Calu3 (cell line): ENCODE measurements around the gene EPB41L2. TPM values are rescaled to one million over a fixed set of nuclear protein-coding genes. Genes with fewer than 3 reads are reported as not detected.

Experiments used
- BruUV-seq: library from RNA; stranded (reverse); fragments of 400-500 nt; replicated peaks from 2 replicates; lab custom pipeline; 2021; lab: Mats Ljungman, UMichigan
- CTCF ChIA-PET: fragments of 300-600 bp; sonication (Branson Sonifier 250); formaldehyde crosslinking; loops from one replicate; lab custom pipeline; 2022; ENCODE audit warnings: antibody characterized with exemption; lab: Charles Lee
- DNase-seq: peaks from one replicate; pipeline ENCODE4 v3.0.0; 2022
- H3K27ac Mint-ChIP-seq: one replicate; pipeline ENCODE4 v1.8.0; 2022; ENCODE audit warnings: mixed read lengths; ENCODE audit not compliant: unreplicated experiment
- H3K27me3 Mint-ChIP-seq: one replicate; pipeline ENCODE4 v1.8.0; 2022; ENCODE audit warnings: mixed read lengths; ENCODE audit not compliant: unreplicated experiment
- H3K36me3 Mint-ChIP-seq: one replicate; pipeline ENCODE4 v1.8.0; 2022; ENCODE audit warnings: mild to moderate bottlenecking, moderate library complexity, mixed read lengths; ENCODE audit not compliant: insufficient read depth, unreplicated experiment
- H3K4me1 Mint-ChIP-seq: one replicate; pipeline ENCODE4 v1.8.0; 2022; ENCODE audit warnings: mild to moderate bottlenecking, low read depth, mixed read lengths; ENCODE audit not compliant: unreplicated experiment
- H3K4me3 Mint-ChIP-seq: one replicate; pipeline ENCODE4 v1.8.0; 2022; ENCODE audit warnings: mild to moderate bottlenecking, low read depth, moderate library complexity, mixed read lengths; ENCODE audit not compliant: unreplicated experiment
- H3K9me3 Mint-ChIP-seq: one replicate; pipeline ENCODE4 v1.8.0; 2022; ENCODE audit warnings: low read depth, mixed read lengths; ENCODE audit not compliant: unreplicated experiment
- intact Hi-C: fragments of 100-400 bp; cut with micrococcal nuclease; formaldehyde crosslinking; loops from one replicate; pipeline ENCODE4 v1.10.0; 2022; ENCODE audit not compliant: unreplicated experiment
- total RNA-seq: library from RNA; stranded (reverse); gene quantifications from 2 replicates; pipeline ENCODE4 v1.2.3, GENCODE V29; 2022
- TF ChIP-seq, protein P1 (sequence below): fragments of 200-600 bp; IDR thresholded peaks from one replicate; pipeline ENCODE4 v1.8.0; 2022; ENCODE audit warnings: antibody characterized with exemption; ENCODE audit not compliant: unreplicated experiment

The EPB41L2 gene
- total RNA-seq, 1 experiment from 2014 or later: 332 TPM

DNA sequence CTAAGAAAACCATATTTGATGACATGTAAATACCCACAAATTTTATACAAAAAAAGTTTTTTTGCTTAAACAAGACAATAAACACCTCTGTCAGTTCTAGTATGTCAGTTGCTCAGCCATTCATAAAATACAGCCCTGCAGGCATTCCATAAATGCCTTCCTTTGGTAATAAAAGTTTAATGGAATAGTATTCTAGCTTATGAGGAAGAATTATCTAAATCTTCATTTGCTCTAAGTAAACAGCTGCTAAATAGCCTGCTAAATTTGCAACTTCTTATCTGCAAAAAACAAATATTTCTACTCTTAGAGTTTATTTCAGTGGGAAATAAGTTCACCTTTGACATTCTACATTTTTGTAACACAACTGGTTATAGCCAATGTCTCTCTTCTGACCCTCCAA, 127.1 kb downstream of the EPB41L2 start:
- TF ChIP-seq, protein P1, sequence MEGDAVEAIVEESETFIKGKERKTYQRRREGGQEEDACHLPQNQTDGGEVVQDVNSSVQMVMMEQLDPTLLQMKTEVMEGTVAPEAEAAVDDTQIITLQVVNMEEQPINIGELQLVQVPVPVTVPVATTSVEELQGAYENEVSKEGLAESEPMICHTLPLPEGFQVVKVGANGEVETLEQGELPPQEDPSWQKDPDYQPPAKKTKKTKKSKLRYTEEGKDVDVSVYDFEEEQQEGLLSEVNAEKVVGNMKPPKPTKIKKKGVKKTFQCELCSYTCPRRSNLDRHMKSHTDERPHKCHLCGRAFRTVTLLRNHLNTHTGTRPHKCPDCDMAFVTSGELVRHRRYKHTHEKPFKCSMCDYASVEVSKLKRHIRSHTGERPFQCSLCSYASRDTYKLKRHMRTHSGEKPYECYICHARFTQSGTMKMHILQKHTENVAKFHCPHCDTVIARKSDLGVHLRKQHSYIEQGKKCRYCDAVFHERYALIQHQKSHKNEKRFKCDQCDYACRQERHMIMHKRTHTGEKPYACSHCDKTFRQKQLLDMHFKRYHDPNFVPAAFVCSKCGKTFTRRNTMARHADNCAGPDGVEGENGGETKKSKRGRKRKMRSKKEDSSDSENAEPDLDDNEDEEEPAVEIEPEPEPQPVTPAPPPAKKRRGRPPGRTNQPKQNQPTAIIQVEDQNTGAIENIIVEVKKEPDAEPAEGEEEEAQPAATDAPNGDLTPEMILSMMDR: no peak
- no peak for DNase-seq
- no peaks in the 10 kb centered on the region for H3K9me3 Mint-ChIP-seq
- BruUV-seq: no TSS peak
- intact Hi-C loops: loop anchor here (5.0 kb wide), 2 partner anchors 81 to 126 kb away; partner anchors contain the start of gene EPB41L2
- H3K27ac Mint-ChIP-seq: no peak overlapping the region
- CTCF ChIA-PET: no interaction called here
- H3K4me1 Mint-ChIP-seq: peaks cover 68% of the 10 kb centered on the region
- H3K36me3 Mint-ChIP-seq: no peaks in the 10 kb centered on the region
- H3K27me3 Mint-ChIP-seq: no peaks in the 10 kb centered on the region
- H3K4me3 Mint-ChIP-seq: no peak overlapping the region

DNA sequence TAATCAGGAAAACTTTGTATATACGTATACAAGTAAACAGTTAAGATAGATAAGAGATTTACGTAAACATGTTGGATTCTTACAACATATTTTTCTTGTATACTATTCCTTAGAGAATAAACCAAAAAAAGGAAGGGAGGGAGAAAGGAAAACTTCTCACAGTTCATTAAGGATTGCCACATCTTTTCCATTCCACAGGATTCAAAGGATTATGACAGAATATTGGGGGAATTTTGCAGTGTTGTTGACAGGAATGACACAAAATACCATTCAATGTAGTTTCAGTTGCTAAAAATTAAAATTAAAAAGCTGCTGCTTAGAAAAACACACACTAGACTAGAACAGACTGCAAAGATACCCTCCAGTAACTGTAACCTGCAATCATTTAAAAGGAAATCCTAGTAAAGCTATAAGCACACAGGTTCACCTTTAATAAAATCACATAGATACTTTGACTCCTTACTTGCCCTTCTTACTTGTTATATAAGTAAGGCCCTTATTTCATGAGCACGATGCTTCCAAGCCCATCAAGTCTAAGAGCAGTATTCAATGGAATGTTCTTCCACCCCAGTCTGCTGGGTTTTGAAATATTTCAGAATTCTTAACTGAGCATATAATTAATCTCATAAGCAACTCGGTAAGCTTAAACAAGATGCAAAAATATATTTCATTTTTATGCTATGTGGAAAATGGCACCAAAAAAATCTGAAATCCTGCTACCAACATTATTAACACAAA, 128.0 kb downstream of the EPB41L2 start:
- Mint-ChIP-seq H3K4me1 (peaks cover 68% of the 10 kb centered on the region), H3K4me3 (no peak overlapping the region), H3K9me3 (no peaks in the 10 kb centered on the region), H3K27me3 (no peaks in the 10 kb centered on the region), H3K27ac (no peak overlapping the region), H3K36me3 (no peaks in the 10 kb centered on the region)
- BruUV-seq: no TSS peak
- intact Hi-C loops: loop anchor here (5.0 kb wide), 2 partner anchors 82 to 127 kb away; partner anchors contain the start of gene EPB41L2
- CTCF ChIA-PET: no interaction called here
- TF ChIP-seq, protein P1: no peak
- no peak for DNase-seq

DNA sequence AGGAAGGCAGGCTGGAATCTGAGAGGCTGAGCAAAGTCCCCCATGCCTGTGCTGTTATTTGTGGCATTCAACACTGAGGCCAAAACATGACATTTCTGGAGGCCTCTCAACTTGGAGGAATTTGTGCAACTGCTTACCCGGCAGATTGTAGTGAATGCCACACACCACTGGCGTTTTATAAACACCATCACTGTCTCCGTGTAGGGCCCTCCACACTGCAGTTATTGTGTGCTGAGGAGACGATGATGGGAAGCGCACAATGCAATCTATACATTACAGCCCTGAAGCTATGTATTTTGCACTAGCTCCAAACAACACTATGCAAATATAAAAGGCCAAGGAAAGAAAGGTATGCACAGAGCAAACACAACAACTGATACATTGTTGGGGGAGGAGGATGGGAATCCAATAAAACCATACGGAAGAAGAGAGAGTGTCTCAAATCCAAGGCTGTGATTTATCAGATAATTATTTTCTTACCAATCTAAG, 129.3 kb downstream of the EPB41L2 start:
- H3K27me3 Mint-ChIP-seq: no peaks in the 10 kb centered on the region
- TF ChIP-seq, protein P1: no peak
- CTCF ChIA-PET: interaction anchor here (0.8 kb wide), 1 partner anchor 12 kb away, joined by 4 read pairs; no protein-coding TSS in a partner anchor
- BruUV-seq: no TSS peak
- H3K4me1 Mint-ChIP-seq: peaks cover 68% of the 10 kb centered on the region
- H3K9me3 Mint-ChIP-seq: no peaks in the 10 kb centered on the region
- peak overlapping the region; percentile 35 for H3K4me3 Mint-ChIP-seq
- peak overlapping the region; percentile 23 for H3K27ac Mint-ChIP-seq
- intact Hi-C loops: no loop called here
- peak; percentile 18 for DNase-seq
- H3K36me3 Mint-ChIP-seq: no peaks in the 10 kb centered on the region

DNA sequence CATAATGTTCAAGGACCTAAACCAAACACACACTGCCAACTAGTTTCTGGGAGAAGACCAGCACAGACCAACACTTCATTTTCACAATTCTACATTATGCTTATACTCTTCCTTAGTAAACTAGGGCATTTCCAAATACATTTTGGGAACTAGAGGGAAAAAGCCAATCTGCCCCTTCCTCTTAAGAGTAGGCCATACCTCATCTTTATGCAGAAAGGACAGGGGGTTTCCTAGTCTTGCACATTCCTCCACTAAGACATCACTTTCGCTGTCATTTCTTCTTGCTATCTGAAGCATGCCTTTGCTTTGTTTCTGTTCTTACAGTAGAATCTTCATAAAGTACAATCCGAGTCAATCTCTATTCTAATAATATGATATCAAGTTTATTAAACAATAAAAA, 130.1 kb downstream of the EPB41L2 start:
- intact Hi-C loops: no loop called here
- TF ChIP-seq, protein P1: no peak
- CTCF ChIA-PET: no interaction called here

More for the DNA sequence above, 130.1 kb downstream of the EPB41L2 start:
- no peak for DNase-seq
- peak overlapping the region; percentile 27 for H3K27ac Mint-ChIP-seq
- H3K9me3 Mint-ChIP-seq: no peaks in the 10 kb centered on the region
- no peak overlapping the region for H3K4me3 Mint-ChIP-seq
- BruUV-seq: no TSS peak
- H3K4me1 Mint-ChIP-seq: peaks cover 63% of the 10 kb centered on the region
- H3K36me3 Mint-ChIP-seq: no peaks in the 10 kb centered on the region
- H3K27me3 Mint-ChIP-seq: no peaks in the 10 kb centered on the region
